Measurements from ENCODE around the gene TBL2. TPM values are rescaled to one million over a fixed set of nuclear protein-coding genes. Genes with fewer than 3 reads are reported as not detected.
"Not testable (repeated sequence)": the region's sequence is repeated elsewhere in the genome, so short reads cannot be mapped to it uniquely, and the experiment has no call there.

The TBL2 gene
- total RNA-seq, 1 donor, result 68.7 TPM

GRCh38 chr7:73612598-73613269 is 34.4 kb upstream of the TBL2 start:
- peak; percentile 21 for TF ChIP-seq CTCF (IDR thresholded peaks at IDR 0.05; ENCODE audit: insufficient read depth, low read depth, low read length)
- H3K4me3 ChIP-seq (ENCODE audit: low read depth, low read length), result no peak overlapping the region
- peak; percentile 29 for DNase-seq (ENCODE audit: low read depth)

DNA sequence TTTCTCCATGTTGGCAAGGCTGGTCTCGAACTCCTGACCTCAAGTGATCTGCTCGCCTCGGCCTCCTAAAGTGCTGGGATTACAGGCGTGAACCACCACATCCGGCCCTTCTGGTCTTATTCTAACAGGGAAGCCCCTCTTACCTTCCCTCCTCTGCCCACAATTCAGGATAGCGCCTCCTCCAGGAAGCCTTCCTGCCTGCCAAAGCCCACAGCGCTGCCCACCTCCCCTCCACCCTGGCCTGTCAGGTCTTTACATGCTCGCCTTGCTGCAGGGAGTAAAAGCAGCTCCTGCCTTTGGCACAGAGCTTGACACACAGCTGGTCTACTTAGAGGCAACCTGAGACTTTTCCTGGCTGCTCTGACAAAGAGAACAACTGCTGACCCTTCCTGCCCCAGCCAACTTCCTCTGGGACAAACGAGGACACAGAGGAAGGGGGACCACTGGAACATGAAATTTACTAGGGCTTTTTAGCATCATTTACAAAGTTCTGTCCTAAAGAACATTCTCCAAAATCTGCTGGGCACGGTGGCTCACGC is 32.7 kb upstream of the TBL2 start:
- DNase-seq (ENCODE audit: low read depth), result no peak
- no peak overlapping the region for H3K4me3 ChIP-seq (ENCODE audit: low read depth, low read length)
- no peak for TF ChIP-seq CTCF (IDR thresholded peaks at IDR 0.05; ENCODE audit: insufficient read depth, low read depth, low read length)

DNA sequence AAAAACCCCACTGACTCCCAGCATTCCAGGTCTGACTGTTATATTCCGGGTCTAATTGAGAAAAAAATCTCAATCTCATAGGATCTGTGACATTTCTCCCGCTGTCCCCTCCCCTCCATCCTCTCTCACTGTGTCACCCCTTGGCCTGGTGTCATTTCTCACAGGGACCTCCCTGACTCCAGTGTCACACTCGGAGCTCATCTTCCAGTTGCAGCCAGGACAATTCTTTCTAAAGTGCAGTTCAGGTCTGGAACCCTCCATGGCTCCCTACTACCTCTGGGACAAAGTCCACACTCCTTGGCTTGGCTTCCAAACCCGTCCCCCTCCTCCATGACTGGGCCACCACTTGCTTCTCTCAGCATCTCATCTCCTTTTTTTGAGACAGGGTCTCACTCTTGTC is 31.7 kb upstream of the TBL2 start:
- H3K4me3 ChIP-seq (ENCODE audit: low read depth, low read length), result no peak overlapping the region
- no peak for TF ChIP-seq CTCF (IDR thresholded peaks at IDR 0.05; ENCODE audit: insufficient read depth, low read depth, low read length)
- no peak for DNase-seq (ENCODE audit: low read depth)

DNA sequence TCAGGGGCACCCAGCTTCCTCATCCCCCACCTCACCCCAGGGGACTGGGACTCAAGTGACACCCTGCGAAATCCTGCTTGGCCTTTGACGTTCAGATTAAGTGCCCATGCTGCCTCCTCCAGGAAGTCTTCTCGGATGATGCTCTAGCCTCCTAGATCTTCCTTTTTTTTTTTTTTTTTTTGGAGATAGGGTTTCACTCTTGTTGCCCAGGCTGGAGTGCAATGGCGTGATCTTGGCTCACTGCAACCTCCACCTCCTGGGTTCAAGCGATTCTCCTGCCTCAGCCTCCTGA is 29.3 kb upstream of the TBL2 start:
- H3K4me3 ChIP-seq (ENCODE audit: low read depth, low read length); DNase-seq (ENCODE audit: low read depth): not testable (repeated sequence)

DNA sequence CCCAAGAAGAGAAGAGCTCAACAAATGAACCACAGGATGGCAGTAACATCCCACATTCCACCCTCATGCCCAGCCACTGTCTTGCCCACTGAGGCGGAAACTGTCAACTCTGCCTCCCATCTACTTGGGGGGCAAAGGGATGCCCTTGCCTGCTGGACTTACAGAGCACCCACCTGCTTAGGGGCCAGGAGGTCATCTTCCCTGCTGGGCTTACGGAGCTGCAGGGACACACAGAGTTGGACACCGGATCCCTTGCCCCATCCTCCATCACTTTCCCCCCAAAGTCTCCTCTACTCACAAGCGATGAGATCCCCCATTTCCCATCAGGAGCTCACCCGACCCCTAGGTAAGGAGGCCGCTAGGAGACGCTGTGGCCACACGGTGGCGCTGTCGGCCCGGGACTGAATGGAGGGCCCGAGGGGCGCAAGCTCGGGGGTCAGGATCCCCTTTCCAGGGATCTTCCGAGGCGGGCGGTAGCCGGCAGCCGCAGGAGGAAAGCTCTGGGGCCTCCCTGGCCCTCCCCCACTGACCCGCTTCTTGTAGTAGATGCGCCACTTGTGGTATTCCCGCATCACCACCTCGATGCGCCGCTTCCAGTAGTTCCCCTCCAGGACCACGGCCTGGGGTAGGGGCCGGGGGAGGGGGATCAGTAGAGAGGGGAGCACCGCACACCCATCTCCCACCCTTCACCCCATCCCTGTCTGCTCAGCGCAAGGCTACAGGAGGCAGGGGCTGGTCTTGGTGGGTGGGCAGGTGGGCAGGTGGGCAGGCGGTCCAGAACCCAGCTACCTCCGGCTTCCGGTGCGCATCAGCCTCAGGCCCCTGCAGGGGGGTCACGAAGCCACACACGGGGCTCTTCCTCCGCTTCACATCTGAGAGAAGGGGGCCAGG is 28.7 kb upstream of the TBL2 start:
- TF ChIP-seq CTCF (IDR thresholded peaks at IDR 0.05; ENCODE audit: insufficient read depth, low read depth, low read length), result peak; percentile 89
- peak; percentile 28 for DNase-seq (ENCODE audit: low read depth)
- H3K4me3 ChIP-seq (ENCODE audit: low read depth, low read length), result no peak overlapping the region

DNA sequence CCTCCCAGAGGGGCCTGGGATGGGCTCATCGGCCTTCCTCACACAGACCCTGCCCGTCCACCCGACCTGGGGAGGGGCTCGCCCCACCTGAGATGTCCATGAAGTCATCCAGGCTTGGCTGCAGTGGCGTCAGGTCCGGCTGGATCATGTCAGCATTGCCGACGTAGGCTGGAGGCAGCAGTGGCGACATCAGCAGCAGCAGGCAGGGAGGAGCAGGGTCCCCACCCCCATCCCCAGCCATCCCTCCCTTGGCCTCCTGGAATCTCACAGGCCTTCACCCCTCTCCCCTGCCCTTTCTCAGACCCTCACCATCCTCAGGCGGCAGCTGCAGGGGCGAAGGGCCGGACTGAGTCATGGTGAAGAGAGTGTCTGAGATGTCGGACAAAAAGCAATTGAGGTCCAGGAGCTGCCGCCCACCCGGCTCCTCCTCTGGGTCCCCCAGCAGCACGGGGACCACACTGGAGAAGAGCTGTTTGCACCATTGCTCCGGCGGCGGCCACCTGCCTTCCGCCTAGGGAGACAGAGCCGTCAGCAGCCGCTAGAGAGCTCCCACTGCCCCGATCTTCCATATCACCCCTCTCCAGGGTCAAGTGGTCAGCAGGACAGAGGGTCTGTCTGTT is 27.3 kb upstream of the TBL2 start:
- no peak for DNase-seq (ENCODE audit: low read depth)
- TF ChIP-seq CTCF (IDR thresholded peaks at IDR 0.05; ENCODE audit: insufficient read depth, low read depth, low read length), result no peak
- no peak overlapping the region for H3K4me3 ChIP-seq (ENCODE audit: low read depth, low read length)
